CD4-positive, alpha-beta T cell treated with Interleukin-15 for 1 hour (primary cell): ENCODE data around the gene MRPL17.

Source experiments
- DNase-seq: peaks from one replicate; pipeline ENCODE4 v3.0.0-alpha.2; 2020

The MRPL17 gene

GRCh38 chr11:6631361-6631890, 51.7 kb downstream of the MRPL17 start:
- no peak for DNase-seq

- DNase-seq = no peak
These were observed 52.4 kb downstream of the MRPL17 start for GRCh38 chr11:6630632-6631291.
